Stimulated activated CD8-positive, alpha-beta memory T cell treated with anti-CD3 and anti-CD28 coated beads, Interleukin-4, amount 100 ng/mL, for 1 hour (primary cell): ENCODE measurements around the gene PRR23C.

Source experiments
- DNase-seq, 2 donors: peaks; one replicate each; pipeline ENCODE4 v3.0.0-alpha.2; 2020; ENCODE audit warnings: low read depth in 2 of 2, low spot score in 1 of 2

Gene PRR23C

GRCh38 chr3:139005356-139005993 lies 39.2 kb downstream of the PRR23C start:
- no peak for DNase-seq

- DNase-seq, result no peak
Observed at GRCh38 chr3:138995706-138996105, 49.0 kb downstream of the PRR23C start.
